ENCODE measurements around the gene EBP. TPM values are rescaled to one million over a fixed set of nuclear protein-coding genes. Genes with fewer than 3 reads are reported as not detected.

The EBP gene
- total and polyA plus RNA-seq, 2 of the 8 experiments (the other 6 are each of a cell fraction or from before 2014, with no cell fraction given): 143 to 286 TPM

GRCh38 chrX:48569958-48570357 lies 48.4 kb downstream of the EBP start:
- no peaks in the 10 kb centered on the region for H4K20me1 ChIP-seq (replicated peaks in 1 of 2; ENCODE audit: control insufficient read depth in 1 of 2, insufficient read depth in 2 of 2, low read length in 2 of 2)
- H3K27me3 ChIP-seq (replicated peaks in 1 of 4; ENCODE audit: control insufficient read depth in 3 of 4, extremely low read depth in 1 of 4, insufficient read depth in 3 of 4, low read length in 3 of 4): no peaks in the 10 kb centered on the region
- FAIRE-seq (no peak), DNase-seq (ENCODE audit: low read depth in 1 of 2, low spot score in 2 of 2) (no peak)
- no peak overlapping the region for H4K5ac ChIP-seq (ENCODE audit: insufficient read length, low read depth, low read length)
- 90% methylated on average over 1 of the region's 1 CpG; no CpG with 5 or more reads in 1 of the 2 experiments for WGBS, 2 experiments (ENCODE audit: extremely low coverage in 1 of 2, insufficient coverage in 1 of 2, insufficient read length in 1 of 2, insufficient replicate concordance in 2 of 2, low coverage in 1 of 2, low lambda C conversion rate in 2 of 2, missing lambda C conversion rate in 1 of 2)
- H3K79me2 ChIP-seq (ENCODE audit: control insufficient read depth in 1 of 2, insufficient read depth in 2 of 2, low read length in 2 of 2): peaks cover 0 to 2% of the 10 kb centered on the region in 2 experiments; a peak in 2 of 4 replicates
- no peak overlapping the region for H2BK5ac ChIP-seq (ENCODE audit: low read depth, low read length)
- H3K18ac ChIP-seq (ENCODE audit: extremely low read depth, low read length): no peak overlapping the region
- no peak overlapping the region for H2BK120ac ChIP-seq (replicated peaks; ENCODE audit: low read depth, low read length)
- no peak overlapping the region for H4K8ac ChIP-seq (ENCODE audit: extremely low read depth, insufficient read depth, low read length)
- H2BK15ac ChIP-seq (ENCODE audit: low read length): no peak overlapping the region
- H3K4me3 ChIP-seq (ENCODE audit: extremely low read depth in 1 of 4, insufficient read depth in 2 of 4, low read depth in 3 of 4, low read length in 4 of 4): no peak overlapping the region
- 0 out of 2 replicates have a peak, but pooled peaks cover under 1% of the 10 kb centered on the region for H3K23me2 ChIP-seq (ENCODE audit: low read depth, low read length)
- H3K4me2 ChIP-seq (ENCODE audit: insufficient read depth in 1 of 2, low read depth in 2 of 2, low read length in 2 of 2): no peak overlapping the region
- no peak overlapping the region for H2AK5ac ChIP-seq (ENCODE audit: low read depth, low read length)
- H2AFZ ChIP-seq (ENCODE audit: low read length): no peak overlapping the region
- no peak overlapping the region for H2BK20ac ChIP-seq (ENCODE audit: low read length)
- POLR2A ChIA-PET (ENCODE audit: partially characterized antibody): interaction anchor here (0.7 kb wide), 1 partner anchor 38 kb away, joined by 3 read pairs; no protein-coding TSS in a partner anchor
- no peak overlapping the region for H3K14ac ChIP-seq (ENCODE audit: insufficient read length)
- no peak overlapping the region for H3K23ac ChIP-seq (ENCODE audit: insufficient read length)
- H4K91ac ChIP-seq (replicated peaks; ENCODE audit: insufficient read length, low read length): no peak overlapping the region
- no peak overlapping the region for H3K27ac ChIP-seq (ENCODE audit: low read depth, low read length)
- H3K4ac ChIP-seq (replicated peaks; ENCODE audit: insufficient read length, low read depth, low read length): no peak overlapping the region
- H3K36me3 ChIP-seq (ENCODE audit: control insufficient read depth in 2 of 4, insufficient read depth in 4 of 4, low read length in 3 of 4): no peaks in the 10 kb centered on the region; a peak in 1 of 8 replicates
- no peaks in the 10 kb centered on the region for H3K4me1 ChIP-seq (replicated peaks in 1 of 4; ENCODE audit: control insufficient read depth in 3 of 4, insufficient read depth in 4 of 4, low read length in 3 of 4)
- no peak for TF ChIP-seq CEBPB (IDR thresholded peaks at IDR 0.05; ENCODE audit: low read depth, low read length)
- no peak for TF ChIP-seq RAD21 (IDR thresholded peaks at IDR 0.05 in 1 of 2, conservative IDR thresholded peaks at IDR 0.05 in 1 of 2; ENCODE audit: low read depth in 2 of 2, low read length in 2 of 2)
- TF ChIP-seq USF2 (IDR thresholded peaks at IDR 0.05; ENCODE audit: low read length): no peak
- no peak for TF ChIP-seq JUND (IDR thresholded peaks at IDR 0.05; ENCODE audit: low read length)
- TF ChIP-seq EP300 (IDR thresholded peaks at IDR 0.05; ENCODE audit: borderline replicate concordance in 1 of 2, low read depth in 2 of 2, low read length in 2 of 2): no peak
- TF ChIP-seq CHD2 (IDR thresholded peaks at IDR 0.05; ENCODE audit: low read length): no peak
- TF ChIP-seq CHD1 (IDR thresholded peaks at IDR 0.05; ENCODE audit: low read depth, low read length): no peak
- TF ChIP-seq ATF3 (IDR thresholded peaks at IDR 0.05; ENCODE audit: insufficient read depth, low read depth, low read length): no peak
- TF ChIP-seq YY1 (IDR thresholded peaks at IDR 0.05; ENCODE audit: low read depth, low read length): no peak
- no peak for TF ChIP-seq ZNF274 (IDR thresholded peaks at IDR 0.05; ENCODE audit: borderline replicate concordance, extremely low read depth, low read length)
- no peak overlapping the region for H3K56ac ChIP-seq (replicated peaks; ENCODE audit: insufficient read length, low read depth, low read length)
- no peak overlapping the region for H3K9ac ChIP-seq (replicated peaks in 1 of 4; ENCODE audit: extremely low read depth in 1 of 4, low read depth in 3 of 4, low read length in 3 of 4)
- H3K9me3 ChIP-seq (ENCODE audit: insufficient read depth in 2 of 2, low read depth in 1 of 2, low read length in 1 of 2): no peaks in the 10 kb centered on the region
- H3K79me1 ChIP-seq (ENCODE audit: low read depth, low read length): no peaks in the 10 kb centered on the region
- no peak overlapping the region for H2BK12ac ChIP-seq (ENCODE audit: low read depth, low read length)
- CTCF ChIA-PET (ENCODE audit: partially characterized antibody): no interaction called here
